ENCODE data around the gene MAPK8.

Gene MAPK8

DNA sequence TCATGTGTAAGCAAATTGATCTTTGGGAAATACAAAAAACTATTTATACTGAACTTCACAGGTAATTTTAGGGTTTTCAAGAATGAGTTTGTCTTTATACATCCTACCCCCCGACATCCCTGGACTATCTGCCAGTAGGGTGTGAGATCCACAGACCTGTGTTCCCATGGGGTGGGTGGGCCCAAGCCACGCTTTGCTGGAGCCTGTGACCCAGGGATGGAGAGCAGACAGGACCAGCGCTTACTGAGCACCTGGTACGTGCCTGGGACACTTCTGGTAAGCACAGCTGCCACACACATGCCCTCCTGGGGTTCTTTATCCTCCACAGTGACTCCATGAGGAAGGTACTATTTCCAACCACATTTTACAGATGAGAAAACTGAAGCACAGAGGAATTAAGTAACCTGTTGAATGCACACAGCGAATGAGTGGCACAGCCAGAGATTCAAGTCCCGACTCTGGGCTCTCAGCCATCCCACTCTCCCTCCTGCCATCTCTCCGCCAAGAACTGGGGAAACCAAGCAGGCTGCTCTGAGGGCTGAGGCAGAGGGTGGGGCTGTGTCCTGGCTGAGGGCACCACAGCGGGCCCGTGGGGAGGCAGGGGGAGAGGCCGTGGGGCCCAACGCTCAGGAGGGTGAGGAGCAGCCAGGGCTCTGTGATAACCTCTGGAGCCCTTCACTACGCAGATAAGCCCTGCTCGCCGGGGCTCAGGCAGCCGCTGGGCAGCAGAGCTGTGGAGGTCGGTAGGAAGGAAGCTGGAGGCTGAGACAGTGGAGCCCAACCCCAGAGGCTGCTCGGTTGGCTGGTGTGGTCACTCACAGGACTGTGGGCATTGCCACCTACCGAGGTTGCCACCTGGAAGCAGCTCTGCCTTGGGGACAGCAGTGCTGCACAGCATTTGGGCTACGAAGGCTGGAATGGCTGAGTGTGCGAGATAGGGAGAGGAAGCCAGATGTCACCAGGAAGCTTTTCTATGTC, 174.2 kb downstream of the MAPK8 start:
- DNase-seq, result no peak

DNA sequence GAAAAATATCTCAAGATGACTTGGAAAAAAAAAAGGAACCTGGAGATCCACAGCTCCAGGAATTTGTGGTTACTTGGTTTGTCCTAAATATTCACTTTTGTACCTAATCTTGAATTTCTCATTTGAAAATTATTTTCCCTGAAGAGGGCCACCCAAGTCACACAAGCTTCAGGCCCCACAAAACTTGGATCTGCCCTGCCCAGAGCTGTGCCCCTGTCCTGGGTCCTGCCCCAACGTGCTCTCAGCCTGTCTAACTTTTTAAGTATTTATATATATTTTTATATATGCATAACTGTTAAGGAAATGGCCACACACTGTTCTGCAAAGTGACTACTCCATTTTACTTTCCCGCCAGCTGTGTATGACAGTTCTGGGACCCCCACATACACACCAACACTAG, 174.9 kb downstream of the MAPK8 start:
- no peak for DNase-seq

DNA sequence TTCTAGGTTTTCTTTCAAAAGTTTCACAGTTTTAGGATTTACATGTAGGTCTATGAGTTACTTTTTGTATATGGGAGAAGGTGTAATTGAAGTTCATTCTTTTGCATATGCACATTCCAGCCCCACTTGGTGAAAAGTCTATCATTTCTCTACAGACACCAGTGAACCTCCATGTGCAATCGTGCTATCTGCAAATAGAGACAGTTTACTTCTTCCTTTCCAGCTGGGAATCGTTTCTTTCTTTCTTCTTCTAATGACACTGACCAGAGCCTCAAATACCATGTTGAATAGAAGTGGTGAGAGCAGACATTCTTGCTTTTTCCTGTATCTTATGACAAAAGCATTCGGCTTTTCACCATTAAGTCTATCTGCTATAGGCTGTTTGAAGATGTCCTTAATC, 175.7 kb downstream of the MAPK8 start:
- DNase-seq, result no peak

DNA sequence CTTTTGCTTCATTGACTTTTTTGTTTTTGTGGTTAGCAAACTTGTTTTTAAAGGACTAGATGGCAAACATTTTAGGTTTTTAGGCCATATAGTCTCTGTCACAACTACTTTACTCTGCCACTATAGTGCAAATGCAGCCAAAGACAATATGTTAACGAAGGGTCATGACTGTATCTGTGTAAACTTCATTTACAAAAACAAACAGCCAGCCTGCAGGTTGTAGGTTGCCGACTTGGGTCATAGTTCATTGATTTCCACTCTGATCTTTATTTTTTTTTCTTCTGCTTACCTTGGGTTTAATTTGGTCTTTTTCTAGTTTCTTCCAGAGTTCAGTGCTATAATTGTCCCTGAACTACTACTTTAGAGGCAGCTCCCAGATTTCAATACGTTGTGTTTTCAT, 178.4 kb downstream of the MAPK8 start:
- no peak for DNase-seq

DNA sequence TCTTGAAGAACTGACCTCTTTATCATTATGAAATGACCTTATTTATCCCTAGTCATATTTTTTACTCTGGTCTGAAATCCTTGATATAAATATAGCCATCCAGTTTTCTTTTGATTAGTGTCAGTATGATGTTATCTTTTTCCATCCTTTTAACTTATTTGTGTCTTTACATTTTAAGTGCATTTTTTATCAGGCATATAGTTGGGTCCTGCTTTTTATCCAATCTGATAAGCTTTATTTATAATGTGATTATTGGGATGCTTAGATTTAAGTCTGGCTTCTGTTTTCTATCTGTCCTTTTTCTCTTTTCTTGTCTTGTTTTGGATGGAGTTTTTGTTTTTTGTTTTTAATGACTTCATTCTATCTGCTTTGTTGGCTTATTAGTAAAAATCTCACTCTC, 179.2 kb downstream of the MAPK8 start:
- no peak for DNase-seq

DNA sequence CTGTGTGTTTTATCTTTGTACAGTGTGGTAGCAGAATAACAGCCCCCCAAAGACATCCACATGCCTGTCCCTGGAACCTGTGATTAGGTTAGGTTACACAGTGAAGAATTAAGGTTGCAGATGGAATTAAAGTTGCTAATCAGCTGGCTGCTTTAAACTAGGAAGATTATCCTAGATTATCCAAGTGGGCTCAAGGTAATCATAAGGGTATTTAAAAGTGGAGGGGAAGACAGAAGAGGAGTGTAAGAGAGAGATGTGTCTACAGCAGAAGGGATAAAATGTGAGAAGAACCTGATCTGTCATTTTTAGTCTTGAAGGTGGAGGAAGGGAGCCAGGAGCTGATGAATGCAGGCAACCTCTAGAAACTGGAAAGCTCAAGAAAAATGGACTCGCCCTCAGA, 180.8 kb downstream of the MAPK8 start:
- DNase-seq, result no peak

All from NCI-H748 treated with DMSO at 0.1 percent for 48 hours (cell line).